Dermis blood vessel endothelial cell (primary cell): ENCODE measurements around the gene SND1. TPM values are rescaled to one million over a fixed set of nuclear protein-coding genes. Genes with fewer than 3 reads are reported as not detected.
"Not testable (repeated sequence)": the region's sequence is repeated elsewhere in the genome, so short reads cannot be mapped to it uniquely, and the experiment has no call there.

ENCODE experiments used
- DNase-seq: peaks from one replicate; pipeline ENCODE4 v3.0.0; 2010
- total RNA-seq: library from RNA; depleted of rRNA; stranded (reverse); fragments of >200 nt; gene quantifications from 2 replicates; pipeline ENCODE4 v1.2.3, GENCODE V29; 2014

SND1 gene
- total RNA-seq, 1 donor from 2014 or later = 179 TPM

- no peak for DNase-seq
These were observed 1.4 kb downstream of the SND1 start for GRCh38 chr7:127653396-127653795.

- DNase-seq = peak; percentile 27
These were observed 2.7 kb downstream of the SND1 start for GRCh38 chr7:127654404-127655394.

GRCh38 chr7:127655720-127656119 lies 3.7 kb downstream of the SND1 start:
- DNase-seq = no peak

- no peak for DNase-seq
These were observed 5.5 kb downstream of the SND1 start for GRCh38 chr7:127657500-127657899.

DNA sequence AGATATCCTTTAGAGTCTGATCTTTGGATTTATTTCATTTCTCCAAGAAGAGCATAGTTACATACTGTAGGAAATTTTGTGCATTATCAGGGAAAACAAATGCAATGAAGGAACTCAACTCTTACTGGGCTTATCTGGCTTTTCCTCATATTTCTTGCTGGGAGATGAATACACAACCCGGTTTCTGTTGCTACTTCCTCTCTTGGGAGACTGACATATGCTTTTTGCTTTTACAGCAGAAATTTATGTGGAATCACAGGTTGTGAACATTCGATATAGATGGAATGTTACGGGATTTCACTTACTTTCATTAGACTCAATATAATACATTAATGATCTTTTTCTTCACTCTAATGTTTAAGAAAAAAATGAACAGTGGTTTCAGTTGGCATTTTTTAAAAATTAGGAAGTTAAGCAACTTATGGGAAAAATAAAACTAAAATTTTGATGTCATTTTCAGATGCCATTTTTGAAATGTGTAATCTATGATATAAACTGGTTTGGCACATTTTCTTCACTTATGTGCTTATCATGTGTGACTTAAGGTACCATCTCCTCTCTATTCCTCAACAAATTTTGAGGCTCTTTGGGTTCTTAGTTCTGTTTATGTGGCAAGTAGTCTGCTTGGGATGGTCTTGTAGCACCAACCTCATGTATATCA lies 7.1 kb downstream of the SND1 start:
- DNase-seq = no peak

- DNase-seq = no peak
These were observed 13.9 kb downstream of the SND1 start for GRCh38 chr7:127665922-127666321.

GRCh38 chr7:127666602-127667001 lies 14.6 kb downstream of the SND1 start:
- no peak for DNase-seq

- DNase-seq = peak; percentile 62
These were observed 15.2 kb downstream of the SND1 start for GRCh38 chr7:127667017-127667670.

- peak; percentile 44 for DNase-seq
These were observed 16.0 kb downstream of the SND1 start for GRCh38 chr7:127667759-127668530.

DNA sequence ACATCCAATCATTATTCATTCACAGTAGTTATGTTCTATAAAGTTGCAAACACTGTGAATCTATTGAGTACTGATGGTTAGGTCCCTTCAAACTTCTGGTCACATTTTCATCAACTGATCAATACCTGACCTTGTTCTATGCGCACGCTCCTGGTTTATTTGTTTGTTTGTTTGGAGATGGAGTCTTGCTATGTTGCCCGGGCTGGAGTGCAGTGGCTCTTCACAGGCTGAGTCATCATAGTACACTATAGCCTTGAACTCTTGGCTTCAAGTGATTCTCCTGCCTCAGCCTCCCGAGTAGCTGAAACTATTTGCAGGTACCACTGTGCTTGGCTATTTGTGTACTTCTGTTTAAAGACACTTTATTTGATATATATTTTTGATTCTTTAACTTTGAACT lies 19.3 kb downstream of the SND1 start:
- DNase-seq = no peak

GRCh38 chr7:127673902-127674301 lies 21.9 kb downstream of the SND1 start:
- no peak for DNase-seq

DNA sequence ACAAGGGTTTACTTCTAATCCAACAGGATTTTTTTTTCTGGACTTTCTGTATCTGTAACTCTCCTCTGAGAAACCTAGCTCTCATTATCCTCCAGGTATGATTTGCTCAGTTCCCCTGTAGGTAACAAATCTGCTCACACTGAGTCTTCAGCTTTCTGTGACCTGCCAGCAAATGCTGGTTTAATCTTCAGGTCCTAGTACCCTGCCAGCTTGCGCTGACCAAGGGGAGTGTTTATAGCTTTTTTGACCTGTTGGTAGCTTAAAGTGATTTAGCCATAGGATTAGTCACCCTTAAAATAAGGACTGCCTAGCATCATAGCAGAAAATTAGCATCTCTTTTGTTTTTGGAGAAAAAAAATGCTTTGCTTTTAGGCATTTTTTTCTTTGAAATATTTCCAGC lies 22.4 kb downstream of the SND1 start:
- no peak for DNase-seq

DNA sequence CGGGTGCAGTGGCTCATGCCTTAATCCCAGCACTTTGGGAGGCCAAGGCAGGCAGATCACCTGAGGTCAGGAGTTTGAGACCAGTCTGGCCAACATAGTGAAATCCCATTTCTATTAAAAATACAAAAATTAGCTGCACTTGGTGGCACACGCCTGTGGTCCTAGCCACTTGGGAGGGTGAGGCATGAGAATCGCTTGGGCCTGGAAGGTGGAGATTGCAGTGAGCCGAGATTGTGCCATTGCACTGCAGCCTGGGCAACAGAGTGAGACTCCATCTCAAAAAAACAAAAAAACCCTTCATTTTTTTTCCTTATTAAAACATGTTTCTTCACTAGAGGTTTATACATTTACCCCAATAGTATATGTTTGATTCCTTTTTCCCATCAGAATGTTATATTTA lies 22.9 kb downstream of the SND1 start:
- DNase-seq = not testable (repeated sequence)

DNA sequence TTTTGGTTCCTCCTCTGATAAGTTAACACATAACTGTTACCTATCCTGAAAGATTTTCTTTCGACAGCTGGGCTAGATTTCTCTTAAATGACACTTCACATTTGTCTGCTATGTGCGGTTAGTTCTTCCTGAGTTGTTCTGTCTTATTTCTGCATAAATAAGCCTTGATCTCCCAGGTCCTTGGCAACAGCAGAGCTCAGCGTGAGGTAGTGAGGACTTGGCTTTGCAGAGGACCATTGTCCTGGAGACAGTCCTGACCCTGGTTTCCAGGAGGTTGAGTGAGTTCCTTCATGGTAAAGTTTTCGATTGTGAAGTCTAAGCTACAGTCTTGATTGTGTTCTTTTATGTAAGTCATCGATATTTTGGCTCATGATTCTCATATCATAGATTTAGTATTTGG lies 23.7 kb downstream of the SND1 start:
- no peak for DNase-seq

DNA sequence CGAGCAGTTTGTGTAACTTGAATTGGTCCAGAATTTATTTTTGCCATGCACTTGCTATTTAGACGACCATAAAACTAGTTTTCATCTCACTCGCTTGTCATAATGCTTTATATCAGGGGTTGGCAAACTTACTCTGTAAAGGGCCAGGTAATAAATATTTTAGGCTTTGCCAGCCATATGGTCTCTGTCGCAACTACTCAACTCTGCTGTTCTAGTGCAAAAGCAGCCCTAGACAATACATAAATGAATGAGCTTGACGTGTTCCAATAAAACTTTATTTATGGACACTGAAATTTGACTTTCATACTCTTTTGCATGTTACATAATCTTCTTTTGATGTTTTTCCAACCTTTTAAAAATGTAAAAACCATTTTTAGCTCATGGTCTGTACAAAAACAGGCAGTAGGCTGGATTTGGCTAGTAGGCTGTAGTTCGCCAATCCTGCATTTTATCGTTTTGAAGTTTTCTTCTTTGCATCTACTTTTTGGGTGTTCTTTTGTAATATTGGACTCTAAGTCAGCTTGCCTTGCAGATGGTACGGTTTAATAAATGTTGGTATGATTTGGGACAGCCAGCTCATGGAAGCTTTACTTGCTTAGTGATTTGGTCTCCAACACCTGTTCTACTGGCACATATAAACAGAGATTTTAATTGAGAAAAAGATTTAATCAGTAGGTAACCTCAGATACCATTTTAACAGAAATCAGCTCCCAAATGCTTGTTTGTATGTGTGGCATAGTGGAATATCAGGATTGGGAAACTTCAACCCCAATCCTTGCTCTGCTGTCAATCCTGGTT lies 25.6 kb downstream of the SND1 start:
- no peak for DNase-seq

DNA sequence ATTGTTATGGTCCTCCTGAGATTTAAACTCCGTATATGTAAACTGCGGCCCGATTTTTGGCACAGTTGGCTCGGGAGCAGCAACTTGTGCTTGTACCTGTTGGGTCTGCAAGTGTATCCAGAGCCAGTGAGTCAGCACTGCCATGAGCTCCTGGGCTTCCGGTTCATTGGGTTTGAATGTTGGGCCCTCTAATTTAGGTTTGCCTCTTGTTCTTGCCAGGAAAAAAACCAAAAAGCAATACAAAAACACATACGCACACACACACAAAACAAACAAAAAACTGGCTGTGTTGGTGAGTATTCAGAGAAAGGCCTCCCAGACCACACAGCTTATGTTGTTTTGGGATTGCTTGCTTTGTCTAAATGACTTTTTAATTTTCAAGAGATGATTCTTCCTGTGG lies 26.3 kb downstream of the SND1 start:
- DNase-seq = peak; percentile 26

- peak; percentile 33 for DNase-seq
These were observed 27.0 kb downstream of the SND1 start for GRCh38 chr7:127678947-127679346.

DNA sequence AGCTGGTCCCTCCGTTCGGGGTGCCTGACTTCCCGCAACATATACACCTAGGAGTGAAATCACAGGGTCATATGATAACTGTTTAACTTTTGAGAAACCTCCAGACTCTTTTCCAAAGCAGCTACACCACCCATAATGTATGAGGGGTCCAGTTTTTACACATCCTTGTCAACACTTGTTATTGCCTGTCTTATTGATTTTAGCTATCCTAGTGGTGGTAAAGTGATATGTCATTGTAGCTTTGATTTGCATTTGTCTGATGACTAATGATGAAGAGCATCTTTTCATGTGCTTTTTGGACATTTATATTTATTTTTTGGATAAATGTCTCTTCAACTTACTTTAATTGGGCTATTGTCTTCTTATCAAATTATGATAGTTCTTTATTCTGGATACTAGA lies 29.0 kb downstream of the SND1 start:
- DNase-seq = no peak

GRCh38 chr7:127682140-127682539 lies 30.1 kb downstream of the SND1 start:
- no peak for DNase-seq

GRCh38 chr7:127683776-127684681 lies 32.0 kb downstream of the SND1 start:
- peak; percentile 75 for DNase-seq
